Measurements from ENCODE around the gene HOXA6.

The HOXA6 gene

DNA sequence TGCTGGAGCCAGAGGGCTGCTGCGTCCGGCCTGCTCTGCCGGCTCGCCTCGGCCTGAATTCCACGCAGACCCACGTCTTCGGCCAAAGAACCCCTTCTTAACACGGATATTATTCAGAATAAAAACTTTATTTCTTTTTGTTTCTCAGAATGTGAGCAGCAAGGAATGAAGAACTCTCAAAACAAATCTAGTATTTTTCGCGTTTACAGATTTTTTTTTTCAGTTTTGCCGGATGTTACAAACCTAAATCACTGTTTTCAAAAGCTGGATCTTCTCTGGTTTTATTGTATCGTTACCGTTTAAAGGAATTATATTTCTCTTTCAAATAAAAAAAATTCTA, 40.7 kb downstream of the HOXA6 start:
- TF ChIP-seq, protein P1, sequence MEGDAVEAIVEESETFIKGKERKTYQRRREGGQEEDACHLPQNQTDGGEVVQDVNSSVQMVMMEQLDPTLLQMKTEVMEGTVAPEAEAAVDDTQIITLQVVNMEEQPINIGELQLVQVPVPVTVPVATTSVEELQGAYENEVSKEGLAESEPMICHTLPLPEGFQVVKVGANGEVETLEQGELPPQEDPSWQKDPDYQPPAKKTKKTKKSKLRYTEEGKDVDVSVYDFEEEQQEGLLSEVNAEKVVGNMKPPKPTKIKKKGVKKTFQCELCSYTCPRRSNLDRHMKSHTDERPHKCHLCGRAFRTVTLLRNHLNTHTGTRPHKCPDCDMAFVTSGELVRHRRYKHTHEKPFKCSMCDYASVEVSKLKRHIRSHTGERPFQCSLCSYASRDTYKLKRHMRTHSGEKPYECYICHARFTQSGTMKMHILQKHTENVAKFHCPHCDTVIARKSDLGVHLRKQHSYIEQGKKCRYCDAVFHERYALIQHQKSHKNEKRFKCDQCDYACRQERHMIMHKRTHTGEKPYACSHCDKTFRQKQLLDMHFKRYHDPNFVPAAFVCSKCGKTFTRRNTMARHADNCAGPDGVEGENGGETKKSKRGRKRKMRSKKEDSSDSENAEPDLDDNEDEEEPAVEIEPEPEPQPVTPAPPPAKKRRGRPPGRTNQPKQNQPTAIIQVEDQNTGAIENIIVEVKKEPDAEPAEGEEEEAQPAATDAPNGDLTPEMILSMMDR (IDR thresholded peaks at IDR 0.05; ENCODE audit: poor library complexity, severe bottlenecking) = no peak
- no peak overlapping the region for H3K4me3 ChIP-seq (ENCODE audit: severe bottlenecking)
- H3K27ac ChIP-seq (ENCODE audit: poor library complexity, severe bottlenecking) = no peak overlapping the region
- no peaks in the 10 kb centered on the region; the same call in 1 of the 2 replicates for H3K36me3 ChIP-seq (ENCODE audit: low read depth)
- no peaks in the 10 kb centered on the region for H3K9me3 ChIP-seq (ENCODE audit: severe bottlenecking)
- no peaks in the 10 kb centered on the region for H3K27me3 ChIP-seq (ENCODE audit: insufficient read depth, poor library complexity, severe bottlenecking)
- ATAC-seq (ENCODE audit: low read depth) (no peak), DNase-seq (ENCODE audit: low spot score) (no peak)
- H3K4me1 ChIP-seq (ENCODE audit: insufficient read depth, poor library complexity, severe bottlenecking) = peaks cover 15% of the 10 kb centered on the region

DNA sequence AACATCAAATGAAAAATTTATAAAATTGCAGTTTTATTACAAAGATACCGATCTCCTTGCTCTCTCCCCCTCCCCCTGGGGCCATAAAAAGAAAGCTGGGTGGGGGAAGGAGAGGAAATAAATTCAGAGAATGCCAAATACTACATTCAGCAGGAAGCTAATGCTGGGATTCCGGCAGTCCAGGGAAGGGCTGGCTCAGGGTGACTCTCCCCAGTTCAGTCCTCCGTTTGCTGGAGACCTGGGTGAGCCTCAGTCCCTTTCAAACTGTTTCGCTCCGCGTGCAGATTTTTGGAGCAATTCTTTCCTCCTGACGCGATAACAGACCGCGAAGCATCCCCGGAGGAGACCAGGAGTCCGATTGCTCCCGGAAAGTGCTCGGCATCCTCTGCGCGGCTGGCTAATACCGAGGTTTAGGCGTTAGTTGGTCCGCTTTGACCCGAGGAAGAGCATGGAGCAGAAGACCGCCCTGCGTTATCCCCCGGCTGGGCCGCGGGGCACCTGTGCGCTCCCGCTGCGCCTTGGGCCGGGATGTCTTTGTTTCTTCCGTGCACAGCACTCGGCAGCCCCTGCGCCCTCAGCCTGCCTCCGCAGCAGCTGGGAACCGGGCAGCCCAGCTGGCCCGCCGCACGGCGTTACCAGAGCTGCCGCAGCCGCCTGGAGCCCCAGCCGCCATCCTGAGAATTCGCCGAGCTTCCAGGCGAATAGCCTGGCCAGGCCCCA, 41.2 kb downstream of the HOXA6 start:
- Histone ChIP-seq H3K9me3 (ENCODE audit: severe bottlenecking) (no peaks in the 10 kb centered on the region), H3K36me3 (ENCODE audit: low read depth) (no peaks in the 10 kb centered on the region; the same call in 1 of the 2 replicates), H3K27ac (ENCODE audit: poor library complexity, severe bottlenecking) (no peak overlapping the region), H3K4me3 (ENCODE audit: severe bottlenecking) (no peak overlapping the region), H3K4me1 (ENCODE audit: insufficient read depth, poor library complexity, severe bottlenecking) (peaks cover 10% of the 10 kb centered on the region), H3K27me3 (ENCODE audit: insufficient read depth, poor library complexity, severe bottlenecking) (no peaks in the 10 kb centered on the region)
- DNase-seq (ENCODE audit: low spot score) = no peak
- TF ChIP-seq, protein P1 (IDR thresholded peaks at IDR 0.05; ENCODE audit: poor library complexity, severe bottlenecking) = no peak
- ATAC-seq (ENCODE audit: low read depth) = no peak

DNA sequence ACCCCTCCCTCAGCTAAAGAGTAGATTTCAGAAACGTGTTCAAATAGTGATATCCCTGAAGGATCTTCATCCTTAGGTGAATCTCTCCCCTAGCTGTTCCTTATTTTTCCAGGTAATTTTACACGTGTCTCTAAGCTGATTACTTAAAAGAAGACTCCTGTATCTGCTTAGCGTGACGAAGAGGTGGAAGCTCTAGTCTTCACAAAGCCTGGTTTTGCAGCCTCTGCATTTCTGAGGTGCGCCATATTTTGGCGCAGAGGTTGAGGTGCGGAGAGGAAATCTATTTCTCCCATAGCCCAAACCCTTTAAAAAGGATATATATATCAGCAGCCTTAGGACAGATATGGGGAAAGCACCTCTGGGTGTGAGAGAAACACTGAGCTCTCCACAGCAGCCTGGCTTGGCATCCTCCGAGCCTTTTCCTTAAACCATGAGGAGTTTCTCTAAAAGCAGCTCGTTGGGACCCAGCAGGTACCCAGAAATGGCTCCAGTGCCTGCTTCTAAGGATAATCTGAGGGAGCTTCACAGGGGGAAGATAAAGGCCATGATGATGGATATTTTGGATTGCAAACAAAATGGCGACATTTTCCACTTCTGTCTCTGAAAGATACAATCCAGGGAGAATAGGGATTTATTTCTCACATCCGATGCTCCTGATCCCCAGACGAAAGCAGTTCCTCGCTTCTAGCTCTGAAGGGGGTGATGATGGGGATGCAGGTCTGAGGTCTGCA, 42.1 kb downstream of the HOXA6 start:
- TF ChIP-seq, protein P1 (IDR thresholded peaks at IDR 0.05; ENCODE audit: poor library complexity, severe bottlenecking) = no peak
- H3K27ac ChIP-seq (ENCODE audit: poor library complexity, severe bottlenecking) = no peak overlapping the region
- H3K9me3 ChIP-seq (ENCODE audit: severe bottlenecking) = no peaks in the 10 kb centered on the region
- H3K27me3 ChIP-seq (ENCODE audit: insufficient read depth, poor library complexity, severe bottlenecking) = no peaks in the 10 kb centered on the region
- ATAC-seq (ENCODE audit: low read depth) = no peak
- DNase-seq (ENCODE audit: low spot score) = no peak
- H3K36me3 ChIP-seq (ENCODE audit: low read depth) = peaks cover under 1% of the 10 kb centered on the region
- H3K4me1 ChIP-seq (ENCODE audit: insufficient read depth, poor library complexity, severe bottlenecking) = peaks cover 1% of the 10 kb centered on the region
- H3K4me3 ChIP-seq (ENCODE audit: severe bottlenecking) = no peak overlapping the region

DNA sequence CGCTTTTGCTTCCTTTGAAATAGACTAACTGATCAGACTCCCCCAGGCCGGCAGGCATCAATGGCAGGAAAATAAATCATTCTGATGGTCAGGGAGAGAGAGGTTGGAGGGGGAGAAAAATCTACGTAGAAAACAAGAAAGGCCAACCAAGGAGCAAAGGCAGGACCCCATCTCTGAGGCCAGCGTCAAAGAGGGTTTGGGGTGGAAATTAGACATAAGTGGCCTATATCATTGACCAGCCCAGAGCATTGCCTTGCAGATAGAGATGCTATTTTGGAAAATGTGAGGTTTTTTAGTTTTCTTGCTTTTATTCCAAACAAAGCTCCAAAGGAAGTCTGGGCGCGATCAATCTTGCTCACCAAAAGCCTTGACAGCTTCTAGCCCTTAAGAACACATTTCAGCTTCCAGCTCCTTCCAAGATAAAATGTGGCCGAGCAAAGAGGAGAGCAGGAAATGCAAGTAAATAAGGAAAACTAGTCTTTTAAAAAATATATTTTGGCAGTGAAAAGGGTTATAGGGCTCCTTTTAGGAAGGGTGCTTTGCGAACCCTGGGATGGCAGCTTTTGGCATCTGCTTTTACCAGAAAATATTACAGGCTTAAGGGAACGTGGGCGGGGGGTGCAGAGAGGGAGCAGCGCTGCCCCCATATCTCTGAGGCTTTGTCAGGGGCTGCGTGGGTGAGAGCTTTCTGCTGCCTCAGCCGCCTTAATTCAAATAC, 43.1 kb downstream of the HOXA6 start:
- no peak overlapping the region for H3K4me3 ChIP-seq (ENCODE audit: severe bottlenecking)
- H3K36me3 ChIP-seq (ENCODE audit: low read depth) = peaks cover 11% of the 10 kb centered on the region
- DNase-seq (ENCODE audit: low spot score) (no peak), ATAC-seq (ENCODE audit: low read depth) (no peak)
- H3K27ac ChIP-seq (ENCODE audit: poor library complexity, severe bottlenecking) = no peak overlapping the region
- H3K4me1 ChIP-seq (ENCODE audit: insufficient read depth, poor library complexity, severe bottlenecking) = peaks cover 3% of the 10 kb centered on the region
- no peaks in the 10 kb centered on the region for H3K9me3 ChIP-seq (ENCODE audit: severe bottlenecking)
- TF ChIP-seq, protein P1 (IDR thresholded peaks at IDR 0.05; ENCODE audit: poor library complexity, severe bottlenecking) = no peak
- no peaks in the 10 kb centered on the region for H3K27me3 ChIP-seq (ENCODE audit: insufficient read depth, poor library complexity, severe bottlenecking)

Measured in RWPE2 (cell line).